DOHH2 (cell line): ENCODE measurements around the gene GINS2.

Source experiments
- H3F3A ChIP-seq: fragments of 200-600 bp; sonication (generic), shearing (Covaris generic); 2 replicates; pipeline ENCODE4 v1.6.0; 2016; ENCODE audit warnings: antibody characterized with exemption, mild to moderate bottlenecking; ENCODE audit not compliant: control insufficient read depth, insufficient read depth
- H3K27ac ChIP-seq: fragments of 200-600 bp; sonication (generic); 2 replicates; pipeline ENCODE4 v1.5.1; 2014; ENCODE audit warnings: low read depth, mild to moderate bottlenecking, low read length, moderate library complexity
- H3K27me3 ChIP-seq: fragments of 200-600 bp; sonication (generic); 2 replicates; pipeline ENCODE4 v1.6.1; 2014; ENCODE audit warnings: mild to moderate bottlenecking, low read length, mixed read lengths; ENCODE audit not compliant: control insufficient read depth
- H3K36me3 ChIP-seq: fragments of 200-600 bp; sonication (generic); 2 replicates; pipeline ENCODE4 v1.6.1; 2014; ENCODE audit warnings: mild to moderate bottlenecking, low read length, moderate library complexity, mixed read lengths; ENCODE audit not compliant: control insufficient read depth
- H3K4me1 ChIP-seq: fragments of 200-600 bp; sonication (generic); 2 replicates; pipeline ENCODE4 v1.6.1; 2014; ENCODE audit warnings: mild to moderate bottlenecking, low read length, mixed read lengths; ENCODE audit not compliant: control insufficient read depth
- H3K4me2 ChIP-seq: fragments of 200-600 bp; sonication (generic); 2 replicates; pipeline ENCODE4 v1.6.0; 2014; ENCODE audit warnings: mild to moderate bottlenecking, low read length, moderate library complexity
- H3K4me3 ChIP-seq: fragments of 200-600 bp; sonication (generic); 2 replicates; pipeline ENCODE4 v1.5.1; 2014; ENCODE audit warnings: mild to moderate bottlenecking, low read length, mixed read lengths
- H3K79me2 ChIP-seq: fragments of 200-600 bp; sonication (generic); 2 replicates; pipeline ENCODE4 v1.6.1; 2014; ENCODE audit warnings: mild to moderate bottlenecking, low read length, mixed read lengths; ENCODE audit not compliant: control insufficient read depth
- H3K9me2 ChIP-seq: fragments of 200-600 bp; sonication (generic); replicated peaks from 2 replicates; pipeline ENCODE4 v1.6.1; 2014; ENCODE audit warnings: mild to moderate bottlenecking, low read length, mixed read lengths; ENCODE audit not compliant: control insufficient read depth
- H3K9me3 ChIP-seq: fragments of 200-600 bp; sonication (generic); 2 replicates; pipeline ENCODE4 v1.6.1; 2014; ENCODE audit warnings: antibody characterized with exemption, low read length, mixed read lengths; ENCODE audit not compliant: control insufficient read depth, insufficient read depth
- H4K20me1 ChIP-seq: fragments of 200-600 bp; sonication (generic); 2 replicates; pipeline ENCODE4 v1.6.0; 2014; ENCODE audit warnings: low read depth, mild to moderate bottlenecking, antibody characterized with exemption, low read length, moderate library complexity; ENCODE audit not compliant: control insufficient read depth, insufficient read depth
- EZH2phosphoT487 ChIP-seq: fragments of 200-600 bp; sonication (generic); IDR thresholded peaks from 2 replicates; pipeline ENCODE4 v1.6.1; 2017; ENCODE audit warnings: borderline replicate concordance, mild to moderate bottlenecking, antibody characterized with exemption, low read length, moderate library complexity, mixed read lengths
- TF ChIP-seq, protein P1 (sequence below): fragments of 200-600 bp; sonication (generic); IDR thresholded peaks from one replicate; pipeline ENCODE4 v1.5.1; 2014; ENCODE audit warnings: antibody characterized with exemption, mild to moderate bottlenecking, low read depth, low read length; ENCODE audit not compliant: poor library complexity, severe bottlenecking

GINS2 gene

DNA sequence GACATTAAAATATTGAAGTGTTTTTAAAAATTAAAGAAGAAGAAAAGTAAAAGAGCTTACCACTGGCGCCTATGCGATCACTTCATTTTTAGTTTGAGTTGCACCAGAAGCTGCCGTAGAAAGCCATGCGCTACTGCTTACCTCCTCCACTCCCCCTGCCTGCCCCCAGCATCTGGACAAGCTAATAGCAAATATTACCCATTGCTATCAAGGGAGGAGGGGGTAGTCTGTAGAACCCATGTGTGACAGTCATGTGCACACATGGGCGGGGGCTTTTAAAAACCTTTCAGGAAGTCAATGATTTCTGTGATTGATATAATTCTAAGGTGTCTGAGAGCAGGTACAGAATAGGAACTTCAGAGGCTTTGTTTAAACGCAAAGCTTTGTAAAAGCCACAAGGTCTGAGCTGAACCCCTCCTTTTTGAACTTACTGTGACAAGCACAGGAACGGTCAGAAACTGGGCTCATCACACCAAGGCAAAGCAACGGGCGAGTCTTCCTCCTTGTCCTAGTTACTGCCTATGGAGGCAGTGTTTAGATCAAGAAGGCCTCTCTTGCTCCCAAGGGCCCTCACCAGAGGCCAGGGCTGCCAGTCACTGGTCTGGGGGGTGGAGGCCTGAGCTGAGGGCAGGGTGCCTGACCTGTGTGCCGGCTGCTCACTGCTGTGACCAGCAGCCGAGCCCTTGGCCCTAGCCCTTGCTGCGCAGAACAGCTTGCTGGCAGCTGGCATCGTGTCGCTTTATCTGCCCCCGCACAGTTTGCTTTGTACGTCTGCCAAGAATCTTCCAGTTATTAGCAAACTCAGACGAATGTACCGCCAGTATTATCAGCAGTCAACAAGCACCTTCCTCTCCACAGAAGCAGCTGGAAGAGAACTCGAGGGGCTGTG lies 15.0 kb downstream of the GINS2 start:
- Histone ChIP-seq H3F3A (peaks cover 4% of the 10 kb centered on the region; the same call in 1 of the 2 replicates), H3K4me3 (no peak overlapping the region), H3K27ac (no peak overlapping the region), H3K4me1 (no peaks in the 10 kb centered on the region), H3K79me2 (0 out of 2 replicates have a peak, but pooled peaks cover 4% of the 10 kb centered on the region), H3K27me3 (no peaks in the 10 kb centered on the region), H3K9me3 (no peaks in the 10 kb centered on the region), H4K20me1 (0 out of 2 replicates have a peak, but pooled peaks cover 3% of the 10 kb centered on the region), H3K9me2 (no peaks in the 10 kb centered on the region), H3K36me3 (peaks cover 94% of the 10 kb centered on the region), H3K4me2 (no peak overlapping the region)
- TF ChIP-seq EZH2phosphoT487 = no peak
- TF ChIP-seq, protein P1, sequence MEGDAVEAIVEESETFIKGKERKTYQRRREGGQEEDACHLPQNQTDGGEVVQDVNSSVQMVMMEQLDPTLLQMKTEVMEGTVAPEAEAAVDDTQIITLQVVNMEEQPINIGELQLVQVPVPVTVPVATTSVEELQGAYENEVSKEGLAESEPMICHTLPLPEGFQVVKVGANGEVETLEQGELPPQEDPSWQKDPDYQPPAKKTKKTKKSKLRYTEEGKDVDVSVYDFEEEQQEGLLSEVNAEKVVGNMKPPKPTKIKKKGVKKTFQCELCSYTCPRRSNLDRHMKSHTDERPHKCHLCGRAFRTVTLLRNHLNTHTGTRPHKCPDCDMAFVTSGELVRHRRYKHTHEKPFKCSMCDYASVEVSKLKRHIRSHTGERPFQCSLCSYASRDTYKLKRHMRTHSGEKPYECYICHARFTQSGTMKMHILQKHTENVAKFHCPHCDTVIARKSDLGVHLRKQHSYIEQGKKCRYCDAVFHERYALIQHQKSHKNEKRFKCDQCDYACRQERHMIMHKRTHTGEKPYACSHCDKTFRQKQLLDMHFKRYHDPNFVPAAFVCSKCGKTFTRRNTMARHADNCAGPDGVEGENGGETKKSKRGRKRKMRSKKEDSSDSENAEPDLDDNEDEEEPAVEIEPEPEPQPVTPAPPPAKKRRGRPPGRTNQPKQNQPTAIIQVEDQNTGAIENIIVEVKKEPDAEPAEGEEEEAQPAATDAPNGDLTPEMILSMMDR = no peak

DNA sequence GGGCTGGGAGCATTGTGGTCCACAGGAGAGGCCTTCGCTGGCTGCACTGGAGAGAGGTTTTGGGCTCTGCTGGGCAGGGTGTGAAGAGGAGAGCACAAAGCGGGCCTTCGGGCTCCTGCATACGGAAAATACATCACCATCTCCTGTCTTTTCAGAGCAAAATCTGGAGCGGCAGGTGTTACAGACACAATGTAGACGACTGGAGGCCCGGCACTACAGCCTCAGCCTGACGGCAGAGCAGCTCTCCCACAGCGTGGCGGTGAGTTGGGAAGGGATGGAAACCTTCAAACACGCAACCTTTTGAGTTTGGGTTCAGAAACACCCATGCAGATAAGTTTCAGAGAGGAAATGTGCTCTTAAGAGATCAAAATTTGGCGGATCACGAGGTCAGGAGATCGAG lies 17.9 kb downstream of the GINS2 start:
- no peaks in the 10 kb centered on the region for H3K9me3 ChIP-seq
- no peaks in the 10 kb centered on the region for H3K4me1 ChIP-seq
- peaks cover 96% of the 10 kb centered on the region for H3K36me3 ChIP-seq
- H3K27ac ChIP-seq = no peak overlapping the region
- H3K4me3 ChIP-seq = no peak overlapping the region
- no peaks in the 10 kb centered on the region for H3K79me2 ChIP-seq
- H3K4me2 ChIP-seq = no peak overlapping the region
- H4K20me1 ChIP-seq = peaks cover 3% of the 10 kb centered on the region; the same call in 1 of the 2 replicates
- H3F3A ChIP-seq = peaks cover 2% of the 10 kb centered on the region; the same call in 1 of the 2 replicates
- no peaks in the 10 kb centered on the region for H3K27me3 ChIP-seq
- H3K9me2 ChIP-seq = no peaks in the 10 kb centered on the region
- TF ChIP-seq EZH2phosphoT487 = no peak
- TF ChIP-seq, protein P1 = no peak

DNA sequence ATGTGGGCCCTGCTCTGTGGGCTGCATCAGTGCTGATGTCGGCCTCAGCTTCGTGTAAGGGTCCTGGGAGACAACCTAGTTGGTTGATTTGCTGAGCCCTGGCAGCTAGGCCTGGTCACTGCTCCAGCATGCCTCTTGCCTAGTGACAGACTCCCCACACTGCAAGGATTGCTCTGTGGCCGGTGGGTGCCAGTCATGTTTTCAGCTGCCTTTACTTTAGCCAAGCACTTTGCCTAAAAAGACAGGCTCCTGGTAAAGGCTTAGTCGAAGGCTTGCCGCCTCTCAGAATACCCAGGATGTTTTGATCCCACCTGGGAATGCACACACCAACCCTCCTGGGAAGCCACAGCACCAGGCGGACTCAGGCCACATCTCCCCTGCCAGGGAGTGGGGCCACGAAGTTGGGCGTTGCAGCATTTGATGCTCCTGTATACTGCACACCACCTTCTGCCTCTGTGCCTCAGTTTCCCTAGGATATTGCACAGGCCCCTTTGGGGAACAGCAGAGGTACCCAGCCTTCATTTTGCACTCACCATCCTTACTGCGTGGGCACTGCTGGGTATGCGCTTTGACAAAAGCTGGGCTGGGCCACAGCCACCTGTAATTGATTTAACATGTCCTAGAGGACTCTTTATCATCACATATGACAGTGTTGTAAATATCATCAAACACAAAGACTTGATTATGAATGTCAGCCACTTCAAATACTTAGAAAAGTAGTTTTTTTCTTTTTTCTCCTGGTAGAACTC lies 19.9 kb downstream of the GINS2 start:
- H3K4me1 ChIP-seq = no peaks in the 10 kb centered on the region
- H3K9me2 ChIP-seq = no peaks in the 10 kb centered on the region
- no peak for TF ChIP-seq EZH2phosphoT487
- TF ChIP-seq, protein P1 = no peak
- no peak overlapping the region for H3K27ac ChIP-seq
- H3F3A ChIP-seq = no peaks in the 10 kb centered on the region; the same call in 1 of the 2 replicates
- H3K4me3 ChIP-seq = no peak overlapping the region
- H3K27me3 ChIP-seq = no peaks in the 10 kb centered on the region
- H3K4me2 ChIP-seq = no peak overlapping the region
- H3K79me2 ChIP-seq = no peaks in the 10 kb centered on the region
- H4K20me1 ChIP-seq = peaks cover 3% of the 10 kb centered on the region; the same call in 1 of the 2 replicates
- no peaks in the 10 kb centered on the region for H3K9me3 ChIP-seq
- peaks cover 96% of the 10 kb centered on the region for H3K36me3 ChIP-seq
